Tibial artery (tissue), 4 donors: ENCODE data around the gene UBTF.
A peak's percentile ranks its signal among the peaks of the same experiment; 100 is the strongest.

Experiments
- DNase-seq, 2 donors: peaks; one replicate each; pipeline ENCODE4 v3.0.0-alpha.2; 2019
- H3K27ac ChIP-seq, 2 donors: fragments of 200-600 bp; sonication (generic) in 1 of 2; 1 replicate in 1 of 2; 2 replicates in 1 of 2; pipeline ENCODE4 v1.5.1; 2018 to 2019; ENCODE audit warnings: mild to moderate bottlenecking in 1 of 2
- H3K27me3 ChIP-seq, 2 donors: fragments of 200-600 bp; sonication (generic) in 1 of 2; one replicate each; pipeline versions ENCODE4 v1.5.1 to v1.6.0; 2016 to 2019
- H3K36me3 ChIP-seq, 3 donors: fragments of 200-600 bp; sonication (generic) in 2 of 3; one replicate each; pipeline ENCODE4 v1.5.1; 2016 to 2019; ENCODE audit warnings: mild to moderate bottlenecking in 2 of 3
- H3K4me1 ChIP-seq, 4 donors: fragments of 200-600 bp; sonication (generic) in 2 of 4; 1 replicate in 3 of 4; 2 replicates in 1 of 4; pipeline ENCODE4 v1.5.1; 2016 to 2019
- H3K4me3 ChIP-seq, 2 donors: fragments of 200-600 bp; sonication (generic) in 1 of 2; 1 replicate in 1 of 2; 2 replicates in 1 of 2; pipeline ENCODE4 v1.5.1; 2018 to 2019; ENCODE audit warnings: mild to moderate bottlenecking in 2 of 2
- H3K9me3 ChIP-seq, 3 donors: fragments of 200-600 bp; sonication (generic) in 1 of 3; one replicate each; pipeline ENCODE4 v1.5.1; 2016 to 2019
- intact Hi-C: fragments of 100-400 bp; cut with DNase I; formaldehyde crosslinking; loops from one replicate; pipeline ENCODE4 v1.15.0; 2023; ENCODE audit warnings: low total_unique reads
- TF ChIP-seq, protein P1 (sequence below), 2 experiments: fragments of 200-600 bp in 1 of 2; fragments of 450-650 bp in 1 of 2; IDR thresholded peaks; one replicate each; pipeline ENCODE4 v1.5.1; 2017 to 2019; ENCODE audit warnings: antibody characterized with exemption in 2 of 2, mild to moderate bottlenecking in 1 of 2, moderate library complexity in 1 of 2

Gene UBTF

DNA sequence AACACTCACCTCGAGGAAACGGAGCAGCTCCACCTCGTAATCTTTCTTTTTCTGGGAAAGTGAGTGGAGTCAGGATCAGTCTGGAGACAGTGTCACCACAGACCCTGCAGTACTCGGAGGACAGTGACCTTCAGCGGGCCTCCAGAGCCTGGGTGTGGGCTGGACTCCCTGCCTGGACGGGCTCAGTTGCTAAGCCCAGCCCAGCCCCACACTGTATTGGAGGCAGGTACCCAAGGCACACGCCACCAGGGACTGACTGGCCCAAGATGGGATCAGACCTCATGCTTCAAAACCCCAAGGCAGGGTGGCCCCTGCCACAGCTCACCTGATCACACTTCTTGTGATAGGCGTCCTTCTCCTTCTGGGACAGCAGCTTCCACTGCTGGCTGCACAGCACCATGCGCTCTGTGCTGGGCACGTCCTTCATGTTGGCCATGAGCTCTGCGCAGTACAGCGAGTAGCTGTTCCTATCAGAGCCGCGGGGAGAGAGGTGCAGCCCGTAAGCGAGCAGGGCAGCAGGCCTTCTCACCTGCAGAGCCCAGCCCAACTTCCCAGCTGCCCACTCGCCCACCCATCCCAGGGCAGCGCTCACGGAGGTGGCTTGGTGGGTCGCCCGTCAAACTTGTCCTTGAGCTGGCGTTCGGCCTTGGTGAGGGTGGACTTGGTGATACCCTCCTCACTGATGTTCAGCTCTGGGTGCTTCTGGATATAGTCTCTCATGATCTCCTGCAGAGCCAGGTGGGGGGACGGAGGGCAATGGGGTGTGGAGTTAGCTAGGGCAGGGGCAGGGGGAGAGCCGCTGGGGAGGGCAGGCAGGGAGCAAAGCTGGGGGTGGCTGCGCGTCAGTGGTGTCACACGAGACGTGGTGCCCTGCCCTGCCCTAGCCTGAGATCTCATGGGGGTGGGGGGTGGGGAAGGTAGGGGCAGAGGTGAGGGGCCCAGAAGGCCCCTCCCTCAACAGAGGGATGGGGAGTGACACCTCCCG is 7.9 kb downstream of the UBTF start:
- TF ChIP-seq, protein P1, sequence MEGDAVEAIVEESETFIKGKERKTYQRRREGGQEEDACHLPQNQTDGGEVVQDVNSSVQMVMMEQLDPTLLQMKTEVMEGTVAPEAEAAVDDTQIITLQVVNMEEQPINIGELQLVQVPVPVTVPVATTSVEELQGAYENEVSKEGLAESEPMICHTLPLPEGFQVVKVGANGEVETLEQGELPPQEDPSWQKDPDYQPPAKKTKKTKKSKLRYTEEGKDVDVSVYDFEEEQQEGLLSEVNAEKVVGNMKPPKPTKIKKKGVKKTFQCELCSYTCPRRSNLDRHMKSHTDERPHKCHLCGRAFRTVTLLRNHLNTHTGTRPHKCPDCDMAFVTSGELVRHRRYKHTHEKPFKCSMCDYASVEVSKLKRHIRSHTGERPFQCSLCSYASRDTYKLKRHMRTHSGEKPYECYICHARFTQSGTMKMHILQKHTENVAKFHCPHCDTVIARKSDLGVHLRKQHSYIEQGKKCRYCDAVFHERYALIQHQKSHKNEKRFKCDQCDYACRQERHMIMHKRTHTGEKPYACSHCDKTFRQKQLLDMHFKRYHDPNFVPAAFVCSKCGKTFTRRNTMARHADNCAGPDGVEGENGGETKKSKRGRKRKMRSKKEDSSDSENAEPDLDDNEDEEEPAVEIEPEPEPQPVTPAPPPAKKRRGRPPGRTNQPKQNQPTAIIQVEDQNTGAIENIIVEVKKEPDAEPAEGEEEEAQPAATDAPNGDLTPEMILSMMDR (IDR thresholded peaks at IDR 0.05): no peak
- H3K27ac ChIP-seq: no peak overlapping the region
- intact Hi-C loops: loop anchor here (2.0 to 5.0 kb wide), 3 partner anchors 41 to 136 kb away; partner anchors contain the start of genes ASB16 and GRN
- DNase-seq: no peak
- peaks cover 70 to 100% (median 74%) of the 10 kb centered on the region in 3 donors for H3K36me3 ChIP-seq
- H3K4me1 ChIP-seq: peaks cover 6 to 24% (median 14%) of the 10 kb centered on the region in 4 donors
- no peaks in the 10 kb centered on the region for H3K27me3 ChIP-seq
- H3K4me3 ChIP-seq: no peak overlapping the region
- H3K9me3 ChIP-seq: no peaks in the 10 kb centered on the region

DNA sequence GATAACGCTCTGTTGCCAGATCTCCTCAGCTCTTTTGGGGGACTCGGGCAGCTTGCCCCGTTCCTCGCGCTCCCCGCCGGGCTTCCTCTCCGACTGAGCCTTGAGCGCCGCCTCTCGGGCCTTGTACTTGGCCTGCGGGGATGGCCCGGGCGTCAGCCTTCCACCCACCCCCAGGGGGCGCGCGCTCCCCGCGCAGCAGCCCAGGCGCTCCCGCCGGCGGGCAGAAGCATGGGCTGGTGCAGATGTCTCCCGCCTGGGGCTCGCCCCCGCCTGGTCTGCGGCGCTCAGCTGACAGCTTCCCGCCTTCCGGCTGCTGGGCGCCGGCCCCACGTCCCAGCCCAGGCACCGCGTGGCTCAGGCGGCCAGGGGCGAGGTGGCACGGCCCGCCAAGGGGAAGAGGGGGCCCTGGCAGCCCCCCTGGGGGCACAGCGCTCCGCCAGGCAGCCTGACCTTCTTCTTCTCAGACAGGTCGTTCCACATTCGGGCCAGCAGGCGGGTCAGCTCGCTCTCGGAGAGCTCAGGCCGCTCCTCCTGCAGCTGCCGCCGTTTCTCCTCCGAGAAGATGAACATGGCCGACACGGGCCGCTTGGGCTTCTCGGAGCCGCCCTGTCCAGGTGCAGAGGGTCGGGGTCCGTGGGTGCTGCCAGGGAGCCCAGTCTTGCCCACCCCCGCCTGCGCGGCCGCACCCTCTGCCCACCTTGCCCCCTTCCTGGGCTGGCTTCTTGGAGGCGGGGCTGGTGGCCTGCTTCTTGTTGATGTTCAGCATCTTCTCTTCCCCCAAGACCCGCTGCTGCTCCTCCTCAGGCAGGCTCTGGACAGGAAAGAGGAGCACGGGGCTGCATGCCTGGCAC is 8.9 kb downstream of the UBTF start:
- H3K4me3 ChIP-seq: no peak overlapping the region
- peaks cover 60 to 92% (median 64%) of the 10 kb centered on the region in 3 donors for H3K36me3 ChIP-seq
- peak; percentile 84 to 91 for DNase-seq
- H3K4me1 ChIP-seq: peaks cover 6 to 21% (median 12%) of the 10 kb centered on the region in 4 donors
- H3K27me3 ChIP-seq: no peaks in the 10 kb centered on the region
- TF ChIP-seq, protein P1 (IDR thresholded peaks at IDR 0.05): peak; percentile 98 to 99
- peak overlapping the region; percentile 17 to 55 for H3K27ac ChIP-seq
- no peaks in the 10 kb centered on the region for H3K9me3 ChIP-seq
- intact Hi-C loops: loop anchor here (2.0 to 5.0 kb wide), 3 partner anchors 40 to 137 kb away; partner anchors contain the start of genes ASB16 and GRN

DNA sequence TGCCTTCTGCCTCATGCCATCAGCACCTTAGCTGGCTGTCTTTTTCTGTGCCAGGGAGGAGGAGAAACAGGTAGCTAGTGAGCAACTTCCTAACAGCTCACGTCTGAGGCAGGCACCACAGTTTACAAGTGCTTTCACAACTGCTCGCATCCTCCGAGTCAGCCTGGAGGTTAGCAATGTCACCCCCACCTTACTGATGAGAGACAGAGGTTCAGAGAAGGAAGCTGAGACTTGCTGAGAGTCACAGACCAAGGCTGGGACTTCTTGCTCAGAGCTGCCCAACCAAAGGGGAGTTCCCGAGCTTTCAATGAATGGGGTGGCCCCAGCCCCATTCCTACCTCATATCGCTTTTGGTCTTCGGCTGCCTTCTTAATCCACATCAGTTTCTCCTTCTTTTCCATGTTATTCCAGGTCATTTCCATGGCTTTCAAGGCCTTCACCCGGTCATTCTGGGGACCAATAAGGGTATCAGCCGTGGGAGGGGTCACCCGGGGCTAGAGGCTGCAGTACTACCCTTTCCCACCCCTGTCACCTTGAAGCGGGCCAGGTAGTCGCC is 9.6 kb downstream of the UBTF start:
- no peak for DNase-seq
- no peaks in the 10 kb centered on the region for H3K27me3 ChIP-seq
- H3K4me3 ChIP-seq: no peak overlapping the region
- intact Hi-C loops: loop anchor here (2.0 to 10.0 kb wide), 4 partner anchors 39 to 295 kb away; partner anchors contain the start of genes ASB16, GPATCH8 and GRN
- H3K36me3 ChIP-seq: peaks cover 53 to 84% (median 57%) of the 10 kb centered on the region in 3 donors
- peak overlapping the region; percentile 17 to 55 for H3K27ac ChIP-seq
- TF ChIP-seq, protein P1 (IDR thresholded peaks at IDR 0.05): no peak
- H3K4me1 ChIP-seq: peaks cover 6 to 21% (median 12%) of the 10 kb centered on the region in 4 donors
- no peaks in the 10 kb centered on the region for H3K9me3 ChIP-seq

DNA sequence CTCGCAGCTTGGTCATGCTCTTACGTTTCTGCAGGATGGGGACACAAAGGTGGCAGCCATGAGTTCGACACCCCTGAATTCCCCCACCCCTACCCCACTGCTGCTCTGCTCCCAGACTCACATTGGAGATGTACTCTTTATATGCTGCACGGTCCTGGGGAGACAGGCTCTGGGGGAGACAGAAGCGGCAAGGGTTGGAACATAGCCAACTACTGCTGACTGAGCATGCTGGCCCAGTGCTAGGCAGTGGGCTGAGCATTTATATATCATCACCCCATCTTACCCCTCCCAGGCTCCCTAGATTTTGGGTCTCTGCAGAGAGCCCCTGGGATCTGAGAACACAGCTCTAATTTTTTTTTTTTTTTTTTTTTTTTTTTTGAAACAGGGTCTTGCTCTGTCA is 11.7 kb downstream of the UBTF start:
- intact Hi-C loops: loop anchor here (10.0 kb wide), 1 partner anchor 297 kb away; the partner anchor contains the start of gene GPATCH8
- Histone ChIP-seq H3K36me3 (peaks cover 40 to 63% (median 42%) of the 10 kb centered on the region in 3 donors), H3K27me3 (no peaks in the 10 kb centered on the region), H3K9me3 (no peaks in the 10 kb centered on the region), H3K4me1 (peaks cover 6 to 19% (median 12%) of the 10 kb centered on the region in 4 donors), H3K27ac (no peak overlapping the region), H3K4me3 (no peak overlapping the region)
- TF ChIP-seq, protein P1 (IDR thresholded peaks at IDR 0.05): no peak
- no peak for DNase-seq

DNA sequence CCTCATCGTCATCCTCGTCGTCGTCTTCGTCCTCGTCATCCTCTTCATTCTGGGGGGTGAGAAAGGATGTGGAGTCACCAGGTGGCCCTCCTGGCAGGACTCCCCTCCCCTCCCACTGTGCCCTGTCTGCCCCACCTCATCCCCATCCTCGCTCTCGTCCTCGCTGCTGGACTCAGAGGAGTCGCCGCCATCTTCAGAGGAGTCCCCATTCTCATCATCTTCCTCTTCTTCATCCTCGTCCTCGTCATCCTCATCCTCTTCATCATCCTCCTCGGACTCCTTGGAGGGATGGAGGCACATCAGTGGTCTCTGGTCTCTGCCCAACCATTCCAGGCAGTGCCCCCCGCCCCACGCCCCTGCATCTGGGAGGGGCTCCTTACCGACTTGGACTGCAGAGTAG is 12.2 kb downstream of the UBTF start:
- Histone ChIP-seq H3K36me3 (peaks cover 40 to 59% (median 42%) of the 10 kb centered on the region in 3 donors), H3K4me3 (no peak overlapping the region), H3K27me3 (no peaks in the 10 kb centered on the region), H3K27ac (no peak overlapping the region), H3K9me3 (no peaks in the 10 kb centered on the region), H3K4me1 (peaks cover 6 to 15% (median 12%) of the 10 kb centered on the region in 4 donors)
- TF ChIP-seq, protein P1 (IDR thresholded peaks at IDR 0.05): no peak
- intact Hi-C loops: loop anchor here (10.0 kb wide), 1 partner anchor 297 kb away; the partner anchor contains the start of gene GPATCH8
- DNase-seq: no peak
